GM12875 (cell line): ENCODE results near the gene PRR23A.

Experiments used
- H3K4me3 ChIP-seq: one replicate; pipeline ENCODE4 v1.5.1; 2011; ENCODE audit warnings: low read depth, low read length, control low read depth
- TF ChIP-seq, protein P1 (sequence below): IDR thresholded peaks from 2 replicates; pipeline ENCODE4 v1.5.1; 2011; ENCODE audit warnings: low read depth, mild to moderate bottlenecking, control low read depth, inconsistent platforms, low read length, moderate library complexity, borderline replicate concordance; ENCODE audit not compliant: insufficient read depth

The PRR23A gene

GRCh38 chr3:138972941-138973340, 33.1 kb downstream of the PRR23A start:
- TF ChIP-seq, protein P1, sequence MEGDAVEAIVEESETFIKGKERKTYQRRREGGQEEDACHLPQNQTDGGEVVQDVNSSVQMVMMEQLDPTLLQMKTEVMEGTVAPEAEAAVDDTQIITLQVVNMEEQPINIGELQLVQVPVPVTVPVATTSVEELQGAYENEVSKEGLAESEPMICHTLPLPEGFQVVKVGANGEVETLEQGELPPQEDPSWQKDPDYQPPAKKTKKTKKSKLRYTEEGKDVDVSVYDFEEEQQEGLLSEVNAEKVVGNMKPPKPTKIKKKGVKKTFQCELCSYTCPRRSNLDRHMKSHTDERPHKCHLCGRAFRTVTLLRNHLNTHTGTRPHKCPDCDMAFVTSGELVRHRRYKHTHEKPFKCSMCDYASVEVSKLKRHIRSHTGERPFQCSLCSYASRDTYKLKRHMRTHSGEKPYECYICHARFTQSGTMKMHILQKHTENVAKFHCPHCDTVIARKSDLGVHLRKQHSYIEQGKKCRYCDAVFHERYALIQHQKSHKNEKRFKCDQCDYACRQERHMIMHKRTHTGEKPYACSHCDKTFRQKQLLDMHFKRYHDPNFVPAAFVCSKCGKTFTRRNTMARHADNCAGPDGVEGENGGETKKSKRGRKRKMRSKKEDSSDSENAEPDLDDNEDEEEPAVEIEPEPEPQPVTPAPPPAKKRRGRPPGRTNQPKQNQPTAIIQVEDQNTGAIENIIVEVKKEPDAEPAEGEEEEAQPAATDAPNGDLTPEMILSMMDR: no peak
- H3K4me3 ChIP-seq: no peak overlapping the region

DNA sequence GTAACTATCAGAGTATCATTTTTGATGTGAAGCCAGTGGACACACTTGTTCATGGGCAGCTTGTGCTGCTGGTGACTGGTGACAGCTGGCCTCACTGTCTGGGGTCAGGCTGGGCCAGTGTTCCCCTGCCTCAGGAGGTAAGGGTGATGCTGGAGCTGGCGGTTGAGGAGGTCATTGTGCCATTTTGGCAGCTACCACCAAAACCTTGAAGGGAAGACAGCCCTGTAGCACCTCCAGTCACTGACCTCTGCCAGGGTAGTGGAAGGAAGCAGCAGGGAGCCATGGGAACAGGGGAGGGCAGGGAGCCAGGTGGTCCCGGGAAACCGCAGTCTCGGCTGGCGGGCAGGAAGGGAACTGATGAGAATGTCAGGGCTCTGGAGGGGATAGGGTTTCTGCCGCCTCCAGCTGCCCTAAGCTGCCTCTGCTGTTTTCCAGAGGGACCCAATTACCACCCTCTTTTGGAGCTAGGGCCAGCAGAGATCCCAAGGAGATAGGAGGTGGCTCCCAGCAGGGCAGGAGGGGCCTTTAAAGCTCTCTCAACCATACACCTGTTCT, 34.2 kb downstream of the PRR23A start:
- H3K4me3 ChIP-seq: no peak overlapping the region
- TF ChIP-seq, protein P1: no peak

- no peak overlapping the region for H3K4me3 ChIP-seq
- TF ChIP-seq, protein P1: no peak
Observed at GRCh38 chr3:138964923-138965322, 41.1 kb downstream of the PRR23A start.

- TF ChIP-seq, protein P1: no peak
- no peak overlapping the region for H3K4me3 ChIP-seq
Observed at GRCh38 chr3:138964264-138964663, 41.8 kb downstream of the PRR23A start.

- TF ChIP-seq, protein P1: no peak
- no peak overlapping the region for H3K4me3 ChIP-seq
Observed at GRCh38 chr3:138962854-138963560, 43.1 kb downstream of the PRR23A start.

GRCh38 chr3:138960417-138960852, 45.6 kb downstream of the PRR23A start:
- no peak overlapping the region for H3K4me3 ChIP-seq
- TF ChIP-seq, protein P1: no peak
